ENCODE data around the gene GNG7. TPM values are rescaled to one million over a fixed set of nuclear protein-coding genes. Genes with fewer than 3 reads are reported as not detected.
"Not testable (repeated sequence)": the region's sequence is repeated elsewhere in the genome, so short reads cannot be mapped to it uniquely, and the experiment has no call there.

Gene GNG7
- total RNA-seq, 1 donor from 2014 or later: 0.14 TPM

DNA sequence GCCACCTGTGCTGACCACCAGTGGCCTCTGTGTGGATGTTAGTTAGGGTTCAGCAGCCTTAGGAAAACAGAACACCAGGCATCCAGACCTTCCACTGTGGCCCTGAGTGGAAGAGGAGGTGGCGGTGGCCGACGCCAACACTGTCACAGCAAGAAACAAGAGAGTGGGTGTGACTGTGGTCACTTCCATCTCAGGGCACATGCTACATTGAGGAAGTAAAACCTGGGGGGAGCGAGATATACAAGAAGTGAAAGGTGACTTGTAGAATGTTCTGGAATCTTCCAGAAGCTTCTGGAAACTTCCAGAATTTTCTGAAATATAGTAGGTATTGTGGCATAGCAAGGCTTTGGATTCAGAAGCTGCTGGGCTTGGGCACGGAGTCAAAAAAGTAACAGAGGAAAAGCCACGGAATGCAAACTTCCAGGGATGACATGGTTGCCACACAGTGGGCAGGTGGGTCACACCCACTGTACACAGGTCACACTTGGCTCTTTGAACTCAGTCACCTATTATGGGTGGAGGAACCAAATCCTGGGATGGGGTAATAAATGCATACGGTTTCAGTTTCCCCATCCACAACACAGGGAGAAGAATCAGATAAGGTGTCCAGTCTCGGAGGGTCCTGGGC is 24.3 kb downstream of the GNG7 start:
- intact Hi-C loops (cut with micrococcal nuclease): no loop called here

- intact Hi-C loops (cut with micrococcal nuclease): no loop called here
These were observed 25.7 kb downstream of the GNG7 start for GRCh38 chr19:2676823-2677222.

- intact Hi-C loops (cut with micrococcal nuclease): no loop called here
These were observed 26.6 kb downstream of the GNG7 start for GRCh38 chr19:2675892-2676291.

DNA sequence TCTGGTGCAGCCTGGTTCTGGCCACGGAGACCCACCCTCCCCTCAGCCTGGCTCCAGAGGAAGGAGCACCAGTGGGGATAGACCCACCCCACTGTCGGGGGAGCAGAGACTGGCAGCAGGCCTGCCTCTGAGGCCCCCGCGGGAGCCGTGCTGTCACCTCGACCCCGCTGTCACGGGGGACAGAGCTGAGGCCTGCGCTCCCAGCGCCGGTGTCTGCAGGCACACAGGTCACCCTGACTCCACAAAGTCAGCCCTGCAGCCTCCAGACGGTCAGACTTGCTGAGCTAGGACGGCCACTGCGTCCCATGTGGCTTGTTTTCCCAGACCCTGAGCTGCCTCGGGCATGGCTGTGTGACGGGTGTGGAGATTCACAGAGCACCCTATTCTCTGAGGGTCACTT is 32.3 kb downstream of the GNG7 start:
- intact Hi-C loops (cut with micrococcal nuclease): no loop called here

GRCh38 chr19:2668175-2668763 is 34.2 kb downstream of the GNG7 start:
- intact Hi-C loops (cut with micrococcal nuclease): no loop called here

GRCh38 chr19:2667349-2667748 is 35.1 kb downstream of the GNG7 start:
- intact Hi-C loops (cut with micrococcal nuclease): not testable (repeated sequence)

- intact Hi-C loops (cut with micrococcal nuclease): no loop called here
These were observed 36.0 kb downstream of the GNG7 start for GRCh38 chr19:2666344-2666994.

GRCh38 chr19:2665103-2665502 is 37.4 kb downstream of the GNG7 start:
- intact Hi-C loops (cut with micrococcal nuclease): no loop called here

DNA sequence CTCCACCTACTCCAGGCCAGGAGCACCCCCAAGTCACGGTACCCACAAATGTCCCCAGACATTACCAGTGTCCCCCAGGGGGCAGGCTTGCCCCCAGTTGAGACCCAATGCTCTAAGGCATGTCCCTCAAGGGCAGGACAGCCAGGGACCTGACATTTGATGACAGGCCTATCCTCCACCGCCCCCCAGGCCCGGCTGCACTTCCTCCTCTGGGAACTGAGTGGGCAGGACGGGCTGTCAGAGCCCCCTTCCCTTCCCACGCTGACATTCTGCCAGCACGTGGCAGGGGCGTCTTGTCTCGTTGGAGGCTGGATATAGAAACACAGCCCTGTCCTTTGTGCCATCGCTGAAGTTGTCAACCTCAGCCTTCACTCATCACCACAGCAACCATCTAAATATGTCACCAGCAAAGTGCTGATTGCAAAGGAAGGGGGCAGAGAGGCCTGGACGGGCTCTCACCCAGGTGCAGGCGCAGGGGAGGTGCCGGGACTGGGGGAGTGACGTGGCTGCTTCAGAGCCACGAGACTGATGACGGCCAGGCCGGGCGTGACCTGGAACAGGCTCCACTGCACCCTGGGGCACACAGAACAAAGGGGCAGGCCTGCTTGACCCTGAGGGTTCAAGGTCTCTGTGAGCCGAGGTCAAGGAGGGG is 38.4 kb downstream of the GNG7 start:
- intact Hi-C loops (cut with micrococcal nuclease): no loop called here

- intact Hi-C loops (cut with micrococcal nuclease): no loop called here
These were observed 40.9 kb downstream of the GNG7 start for GRCh38 chr19:2661615-2662014.

DNA sequence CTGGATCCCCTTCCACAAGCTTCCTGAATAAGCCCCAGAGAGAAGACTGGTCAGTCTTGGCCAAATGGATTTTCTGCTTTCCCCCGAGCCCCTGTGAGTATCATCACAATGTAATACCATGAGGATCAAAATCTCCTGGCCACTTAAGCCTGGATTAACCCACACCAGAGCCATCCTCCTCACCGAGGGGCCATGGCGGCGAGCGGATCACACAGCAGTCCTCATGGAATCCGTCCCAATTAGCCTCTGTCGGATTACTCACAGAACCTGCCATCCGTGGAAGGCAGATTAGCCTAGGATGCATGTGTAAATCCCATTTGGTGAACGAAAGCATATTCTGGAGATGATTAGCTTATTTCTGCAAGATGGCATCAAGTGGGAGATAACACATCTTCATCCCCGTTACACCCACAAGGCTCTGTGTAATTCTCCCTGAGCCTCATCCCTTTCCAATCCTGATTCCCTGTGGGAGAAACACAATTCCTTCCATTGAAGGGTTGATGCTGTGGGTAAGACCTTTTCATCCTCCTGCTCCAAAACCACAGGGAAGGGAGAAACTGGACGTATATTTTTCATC is 42.5 kb downstream of the GNG7 start:
- intact Hi-C loops (cut with micrococcal nuclease): no loop called here

DNA sequence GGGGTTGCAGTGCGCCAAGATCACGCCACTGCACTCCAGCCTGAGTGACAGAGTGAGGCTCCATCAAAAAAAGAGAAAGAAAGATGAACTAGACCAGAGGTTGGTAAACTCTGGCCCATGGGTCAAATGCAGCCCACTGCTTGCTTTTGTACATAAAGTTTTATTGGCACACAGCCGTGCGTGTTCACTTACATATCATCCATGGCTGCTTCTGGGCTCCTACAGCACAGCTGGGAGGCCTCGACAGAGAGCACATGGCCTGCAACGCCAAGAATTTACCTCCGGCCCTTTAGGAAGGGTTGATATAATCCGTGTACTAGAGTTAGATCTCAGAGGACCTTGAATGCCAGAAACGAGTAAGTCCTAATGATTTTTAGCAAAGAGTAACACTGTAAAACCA is 46.0 kb downstream of the GNG7 start:
- intact Hi-C loops (cut with micrococcal nuclease): no loop called here

DNA sequence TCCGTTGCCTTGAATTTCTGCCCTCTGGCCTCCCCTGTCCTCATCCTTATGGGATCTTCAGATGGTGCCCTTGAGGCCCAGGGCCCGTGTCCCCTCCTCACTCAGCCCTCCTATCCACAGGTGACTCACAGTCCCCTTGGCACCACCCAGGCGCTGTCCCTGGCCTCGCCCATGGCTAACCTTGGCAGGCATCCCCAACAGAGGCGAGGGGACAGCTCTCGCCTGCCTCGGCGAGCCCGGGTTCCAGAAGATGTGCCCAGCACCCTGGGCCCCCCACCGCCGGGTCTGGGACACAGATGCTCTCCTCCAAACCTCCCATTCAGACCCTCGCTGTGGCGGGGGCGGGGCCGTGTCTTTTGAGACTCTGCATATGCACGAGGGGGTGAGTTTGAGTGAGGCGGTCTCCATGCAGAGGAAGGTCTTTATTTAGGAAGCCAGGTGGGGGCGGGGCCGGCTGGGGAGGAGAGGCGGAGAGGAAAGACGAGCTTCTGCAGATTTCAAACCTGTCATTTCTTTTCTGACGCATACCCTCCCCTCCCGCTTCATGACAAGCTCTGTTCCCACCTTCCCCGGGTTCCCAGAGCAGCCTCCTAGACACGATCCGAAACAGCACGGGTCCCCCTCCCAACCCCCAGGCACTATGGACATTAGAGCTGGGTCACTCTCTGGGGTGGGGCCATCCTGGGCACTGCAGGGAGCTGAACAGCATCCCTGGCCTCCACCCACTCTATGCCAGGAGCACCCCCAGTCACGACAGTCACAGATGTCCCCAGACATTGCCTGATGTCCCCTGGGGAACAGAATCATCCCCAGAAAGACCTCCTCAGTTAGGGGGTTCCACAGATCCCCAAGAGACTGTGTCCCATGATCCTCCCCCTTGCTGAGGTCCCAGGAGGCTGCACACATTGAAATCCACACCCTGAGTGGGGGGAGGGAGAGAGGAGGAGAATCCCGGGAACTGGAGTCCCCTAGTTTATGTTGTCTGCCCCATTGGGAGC is 48.5 kb downstream of the GNG7 start:
- intact Hi-C loops (cut with micrococcal nuclease): no loop called here

- intact Hi-C loops (cut with micrococcal nuclease): no loop called here
These were observed 49.3 kb downstream of the GNG7 start for GRCh38 chr19:2653218-2653617.

GRCh38 chr19:2652504-2653099 is 49.9 kb downstream of the GNG7 start:
- intact Hi-C loops (cut with micrococcal nuclease): no loop called here

GRCh38 chr19:2651002-2651733 is 51.3 kb downstream of the GNG7 start:
- intact Hi-C loops (cut with micrococcal nuclease): not testable (repeated sequence)

DNA sequence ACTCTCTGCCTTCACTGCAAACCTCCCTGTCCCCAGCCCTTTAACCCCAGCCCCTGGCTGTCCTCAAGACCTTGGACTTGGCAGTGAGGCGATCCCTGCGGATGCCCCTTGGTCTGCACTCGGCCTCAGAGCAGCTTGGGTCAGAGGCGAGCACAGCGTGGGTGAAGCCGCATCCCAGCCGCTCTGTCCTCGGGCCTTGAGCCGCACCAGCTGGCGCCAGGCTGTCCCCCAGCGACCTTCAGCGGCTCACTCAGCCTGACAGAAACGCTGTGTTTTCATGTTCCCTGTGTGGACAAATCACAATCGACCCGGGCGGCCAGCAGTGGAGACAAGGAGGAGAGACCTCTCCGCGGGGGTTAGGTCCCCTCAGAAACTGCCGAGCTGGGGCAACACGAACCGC is 52.0 kb downstream of the GNG7 start:
- intact Hi-C loops (cut with micrococcal nuclease): no loop called here

GRCh38 chr19:2648528-2648937 is 54.0 kb downstream of the GNG7 start:
- intact Hi-C loops (cut with micrococcal nuclease): loop anchor here (1.0 to 2.0 kb wide), 2 partner anchors 101 to 224 kb away; no protein-coding TSS in a partner anchor

DNA sequence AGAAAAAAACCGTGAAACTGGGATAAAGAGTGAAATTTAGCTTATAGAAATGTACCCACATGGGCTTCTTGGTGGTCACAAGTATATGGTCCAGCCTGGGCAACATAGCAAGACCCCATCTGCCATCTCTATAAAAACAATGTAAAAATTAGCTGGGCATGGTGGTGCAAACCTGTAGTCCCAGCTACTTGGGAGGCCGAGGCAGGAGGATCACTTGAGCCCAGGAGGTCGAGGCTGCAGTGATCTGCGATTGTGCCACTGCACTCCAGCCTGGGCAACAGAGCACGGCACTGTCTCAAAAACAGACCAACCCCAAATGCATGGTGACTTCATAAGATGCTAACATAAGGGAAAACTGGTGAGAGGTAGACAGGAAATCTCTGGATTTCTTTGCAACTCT is 54.4 kb downstream of the GNG7 start:
- intact Hi-C loops (cut with micrococcal nuclease): loop anchor here (1.0 to 2.0 kb wide), 2 partner anchors 101 to 225 kb away; no protein-coding TSS in a partner anchor
